ENCODE data around the gene OR1M1. TPM values are rescaled to one million over a fixed set of nuclear protein-coding genes. Genes with fewer than 3 reads are reported as not detected.

The OR1M1 gene
- total and polyA plus RNA-seq, 10 of the 15 experiments (the other 5 are each of a cell fraction or from before 2014, with no cell fraction given): not detected

GRCh38 chr19:9057505-9058258, 29.2 kb upstream of the OR1M1 start:
- no peak overlapping the region for H3K9ac ChIP-seq (ENCODE audit: control insufficient read depth, insufficient read depth, low read length)
- no peaks in the 10 kb centered on the region for H4K20me1 ChIP-seq (ENCODE audit: control insufficient read depth, insufficient read depth)
- POLR2A ChIA-PET: no interaction called here
- DNase-seq (ENCODE audit: low read depth, low spot score) (no peak), ATAC-seq (no peak), FAIRE-seq (no peak)
- BruUV-seq (replicated peaks): no TSS peak
- H3K27ac ChIP-seq (ENCODE audit: control insufficient read depth, insufficient read depth): no peak overlapping the region
- no peaks in the 10 kb centered on the region for H3K4me1 ChIP-seq (ENCODE audit: control insufficient read depth, insufficient read depth, low read length)
- H3K4me3 ChIP-seq: no peak overlapping the region
- no peaks in the 10 kb centered on the region; the same call in 2 of the 3 replicates for H3K9me3 ChIP-seq (replicated peaks; ENCODE audit: control insufficient read depth, insufficient read depth, low read length)
- RAD21 ChIA-PET (ENCODE audit: unreplicated experiment): no interaction called here
- no peak for TF ChIP-seq MEF2B (IDR thresholded peaks at IDR 0.05; ENCODE audit: partially characterized antibody, poor library complexity, severe bottlenecking)
- H3K79me2 ChIP-seq (ENCODE audit: control insufficient read depth, insufficient read depth, low read length): no peaks in the 10 kb centered on the region
- H2AFZ ChIP-seq (ENCODE audit: control insufficient read depth, low read depth, low read length): no peak overlapping the region
- CTCF ChIA-PET: no interaction called here
- SMC1A ChIA-PET (ENCODE audit: uncharacterized antibody, unreplicated experiment): no interaction called here
- no peak overlapping the region for H3K4me2 ChIP-seq (ENCODE audit: control insufficient read depth, insufficient read depth)
- H3K36me3 ChIP-seq (ENCODE audit: control insufficient read depth in 2 of 2, insufficient read depth in 2 of 2, low read length in 1 of 2): no peaks in the 10 kb centered on the region
- 24% methylated on average over 4 of the region's 4 CpGs for WGBS (ENCODE audit: insufficient coverage, insufficient replicate concordance, low lambda C conversion rate, missing lambda C conversion rate)
- in situ Hi-C loops (cut with MboI): no loop called here
- H3K27me3 ChIP-seq (replicated peaks in 1 of 2; ENCODE audit: control insufficient read depth in 2 of 2, insufficient read depth in 2 of 2, low read length in 1 of 2): no peaks in the 10 kb centered on the region
- intact Hi-C loops (cut with micrococcal nuclease; ENCODE audit: unreplicated experiment): no loop called here

- Histone ChIP-seq H3K4me3 (no peak overlapping the region), H4K20me1 (ENCODE audit: control insufficient read depth, insufficient read depth) (no peaks in the 10 kb centered on the region), H3K9me3 (replicated peaks; ENCODE audit: control insufficient read depth, insufficient read depth, low read length) (no peaks in the 10 kb centered on the region; the same call in 2 of the 3 replicates), H3K27ac (ENCODE audit: control insufficient read depth, insufficient read depth) (no peak overlapping the region), H3K36me3 (ENCODE audit: control insufficient read depth in 2 of 2, insufficient read depth in 2 of 2, low read length in 1 of 2) (no peaks in the 10 kb centered on the region), H2AFZ (ENCODE audit: control insufficient read depth, low read depth, low read length) (no peak overlapping the region), H3K27me3 (replicated peaks in 1 of 2; ENCODE audit: control insufficient read depth in 2 of 2, insufficient read depth in 2 of 2, low read length in 1 of 2) (no peaks in the 10 kb centered on the region), H3K4me1 (ENCODE audit: control insufficient read depth, insufficient read depth, low read length) (no peaks in the 10 kb centered on the region), H3K9ac (ENCODE audit: control insufficient read depth, insufficient read depth, low read length) (no peak overlapping the region), H3K4me2 (ENCODE audit: control insufficient read depth, insufficient read depth) (no peak overlapping the region), H3K79me2 (ENCODE audit: control insufficient read depth, insufficient read depth, low read length) (no peaks in the 10 kb centered on the region)
- in situ Hi-C loops (cut with MboI) (no loop called here), intact Hi-C loops (cut with micrococcal nuclease; ENCODE audit: unreplicated experiment) (no loop called here)
- ATAC-seq: no peak
- no peak for FAIRE-seq
- ChIA-PET POLR2A (no interaction called here), CTCF (no interaction called here), SMC1A (ENCODE audit: uncharacterized antibody, unreplicated experiment) (no interaction called here), RAD21 (ENCODE audit: unreplicated experiment) (no interaction called here)
- no TSS peak for BruUV-seq (replicated peaks)
- no peak for DNase-seq (ENCODE audit: low read depth, low spot score)
- WGBS (ENCODE audit: insufficient coverage, insufficient replicate concordance, low lambda C conversion rate, missing lambda C conversion rate): 69% methylated on average over 12 of the region's 12 CpGs
- no peak for TF ChIP-seq ZNF24 (IDR thresholded peaks at IDR 0.05)
- no peak for TF ChIP-seq ATF2 (IDR thresholded peaks at IDR 0.05; ENCODE audit: low read length)
- TF ChIP-seq POLR2AphosphoS2 (IDR thresholded peaks at IDR 0.05; ENCODE audit: low read depth, low read length): no peak
- TF ChIP-seq CTCF (IDR thresholded peaks at IDR 0.05 in 2 of 3, conservative IDR thresholded peaks at IDR 0.05 in 1 of 3; ENCODE audit: control insufficient read depth in 2 of 3, extremely low read depth in 1 of 3, insufficient read depth in 1 of 3, low read depth in 3 of 3, low read length in 3 of 3): no peak
- no peak for TF ChIP-seq E2F8 (IDR thresholded peaks at IDR 0.05; ENCODE audit: low read depth, partially characterized antibody)
Measured at GRCh38 chr19:9058905-9059667, 27.8 kb upstream of the OR1M1 start.

Data from GM12878 (cell line).